Astrocyte of the cerebellum (primary cell): Measurements from ENCODE around the gene SPAG5.

Source experiments
- DNase-seq: peaks from one replicate; pipeline ENCODE4 v3.0.0-alpha.2; 2011; ENCODE audit warnings: low read depth
- H3K4me3 ChIP-seq: 2 replicates; pipeline ENCODE4 v1.5.1; 2011; ENCODE audit warnings: mild to moderate bottlenecking, low read depth, low read length, moderate library complexity
- CTCF ChIP-seq: IDR thresholded peaks from 2 replicates; pipeline ENCODE4 v1.5.1; 2012; ENCODE audit warnings: low read length, low read depth, moderate library complexity, mild to moderate bottlenecking; ENCODE audit errors: missing control alignments
- in situ Hi-C: cut with HindIII; loops from 2 replicates; pipeline ENCODE4 v1.10.0; 2017; ENCODE audit warnings: low sequenced_read_pairs

Gene SPAG5

GRCh38 chr17:28597606-28598383 is 1.0 kb downstream of the SPAG5 start:
- no peak for DNase-seq
- in situ Hi-C loops, result no loop called here
- peak overlapping the region; percentile 75 for H3K4me3 ChIP-seq
- TF ChIP-seq CTCF, result no peak

GRCh38 chr17:28592260-28592659 is 6.6 kb downstream of the SPAG5 start:
- TF ChIP-seq CTCF, result no peak
- no peak for DNase-seq
- in situ Hi-C loops, result no loop called here
- H3K4me3 ChIP-seq, result no peak overlapping the region

DNA sequence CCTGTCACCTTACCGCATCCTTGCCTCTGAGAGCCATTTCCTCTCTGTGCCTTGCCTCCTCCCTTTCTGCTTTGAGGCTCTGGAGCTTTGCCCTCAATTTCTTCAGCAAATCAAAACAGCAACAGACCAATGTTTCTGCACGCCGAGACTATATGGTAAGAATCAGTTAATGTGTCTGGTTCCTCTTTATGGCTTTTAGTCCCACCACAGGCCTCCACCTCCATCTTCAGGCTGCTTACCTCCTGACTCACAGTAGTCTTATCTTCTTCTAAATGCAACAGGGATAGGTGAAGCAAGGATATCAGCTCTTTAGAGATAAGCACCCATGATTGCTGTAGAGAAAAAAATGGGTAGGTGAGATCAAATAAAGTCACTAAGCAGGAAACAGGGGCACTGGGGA is 13.0 kb downstream of the SPAG5 start:
- H3K4me3 ChIP-seq, result no peak overlapping the region
- in situ Hi-C loops, result no loop called here
- TF ChIP-seq CTCF, result no peak
- DNase-seq, result no peak

DNA sequence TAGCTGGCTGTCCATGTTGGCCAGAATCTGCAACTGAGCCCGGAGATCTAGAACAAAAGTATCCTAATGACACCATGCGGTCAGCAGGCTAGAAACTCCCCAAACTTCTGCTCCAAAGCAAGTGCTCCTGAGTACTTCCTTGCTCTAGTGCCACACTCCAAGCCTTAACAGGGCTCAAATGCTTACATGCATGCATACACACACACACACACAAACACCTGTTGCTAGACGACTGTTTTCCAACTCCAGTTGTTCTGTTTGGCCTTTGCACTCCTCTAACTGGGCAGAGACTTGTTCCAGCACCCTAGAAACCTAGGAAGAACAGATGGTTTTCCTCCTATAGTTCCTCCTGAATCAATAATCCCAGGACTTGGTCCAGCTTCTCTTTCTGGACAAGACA is 14.4 kb downstream of the SPAG5 start:
- DNase-seq, result no peak
- no peak for TF ChIP-seq CTCF
- in situ Hi-C loops, result no loop called here
- no peak overlapping the region for H3K4me3 ChIP-seq

DNA sequence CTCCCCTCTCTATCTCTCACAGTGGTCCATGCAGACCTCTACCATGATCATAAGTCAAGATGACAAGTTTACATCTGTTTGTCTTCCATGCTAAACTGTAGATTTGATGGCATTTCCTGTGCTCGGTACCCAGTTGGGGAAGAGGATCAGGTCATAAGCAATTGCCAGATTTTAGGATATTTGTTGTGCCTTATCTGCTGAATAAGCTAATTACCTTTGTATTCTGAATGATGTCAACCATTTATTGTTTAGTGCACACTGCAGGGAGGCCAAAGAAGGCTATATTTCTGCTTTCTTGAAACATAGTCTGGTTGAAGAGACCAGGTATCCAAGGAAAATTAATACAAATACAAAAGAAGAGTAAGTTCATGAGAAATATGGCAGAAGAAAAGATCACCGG is 16.3 kb downstream of the SPAG5 start:
- no peak for DNase-seq
- TF ChIP-seq CTCF, result no peak
- in situ Hi-C loops, result no loop called here
- no peak overlapping the region for H3K4me3 ChIP-seq

- in situ Hi-C loops, result no loop called here
- no peak for TF ChIP-seq CTCF
These were observed 17.9 kb downstream of the SPAG5 start for GRCh38 chr17:28580959-28581358.

More at GRCh38 chr17:28580959-28581358, 17.9 kb downstream of the SPAG5 start:
- no peak for DNase-seq
- H3K4me3 ChIP-seq, result no peak overlapping the region
